Mesenchymal stem cell (in vitro differentiated cells and primary cell): ENCODE measurements around the gene RIF1. TPM values are rescaled to one million over a fixed set of nuclear protein-coding genes. Genes with fewer than 3 reads are reported as not detected.

ENCODE experiments used
- DNase-seq: peaks from one replicate; pipeline ENCODE4 v3.0.0-alpha.2; 2013
- H2AFZ ChIP-seq: one replicate; pipeline ENCODE4 v1.6.1; 2013; ENCODE audit warnings: low read depth, mild to moderate bottlenecking, control low read depth, inconsistent platforms, low read length, moderate library complexity
- H2AK5ac ChIP-seq: 2 replicates; pipeline ENCODE4 v1.6.1; 2013; ENCODE audit warnings: low read length, moderate library complexity, mild to moderate bottlenecking, inconsistent platforms; ENCODE audit not compliant: severe bottlenecking
- H2BK120ac ChIP-seq: one replicate; pipeline ENCODE4 v1.6.1; 2013; ENCODE audit warnings: low read depth, mild to moderate bottlenecking, inconsistent platforms, low read length, moderate library complexity
- H2BK12ac ChIP-seq, 2 experiments: one replicate each; pipeline ENCODE4 v1.6.1; 2013; ENCODE audit warnings: inconsistent platforms in 2 of 2, low read length in 2 of 2, mild to moderate bottlenecking in 2 of 2, moderate library complexity in 2 of 2, control low read depth in 1 of 2
- H2BK15ac ChIP-seq: one replicate; pipeline ENCODE4 v1.6.1; 2013; ENCODE audit warnings: mild to moderate bottlenecking, low read depth, inconsistent platforms; ENCODE audit not compliant: poor library complexity, severe bottlenecking
- H2BK5ac ChIP-seq: 2 replicates; pipeline ENCODE4 v1.6.1; 2013; ENCODE audit warnings: low read depth, mild to moderate bottlenecking, low read length, control low read depth, inconsistent platforms; ENCODE audit not compliant: poor library complexity, severe bottlenecking
- H3K14ac ChIP-seq, 2 experiments: one replicate each; pipeline ENCODE4 v1.6.1; 2013; ENCODE audit warnings: inconsistent platforms in 2 of 2, low read length in 2 of 2, control low read depth in 1 of 2, mild to moderate bottlenecking in 1 of 2, moderate library complexity in 1 of 2
- H3K18ac ChIP-seq, 2 experiments: one replicate each; pipeline ENCODE4 v1.6.1; 2013; ENCODE audit warnings: inconsistent platforms in 2 of 2, low read length in 2 of 2, control low read depth in 1 of 2, low read depth in 1 of 2, mild to moderate bottlenecking in 1 of 2
- H3K23ac ChIP-seq, 2 experiments: one replicate each; pipeline ENCODE4 v1.6.1; 2013; ENCODE audit warnings: inconsistent platforms in 2 of 2, low read length in 2 of 2, mild to moderate bottlenecking in 2 of 2, moderate library complexity in 2 of 2, control low read depth in 1 of 2
- H3K27ac ChIP-seq: 2 replicates; pipeline ENCODE4 v1.5.1; 2013; ENCODE audit warnings: mild to moderate bottlenecking, moderate library complexity, low read length, control low read depth, inconsistent platforms; ENCODE audit not compliant: poor library complexity, severe bottlenecking
- H3K27me3 ChIP-seq, 2 experiments: 2 replicates each; pipeline versions ENCODE4 v1.6.1 to v1.7.0; 2013; ENCODE audit warnings: low read length in 2 of 2, mild to moderate bottlenecking in 2 of 2, moderate library complexity in 2 of 2, control low read depth in 1 of 2, inconsistent platforms in 1 of 2; ENCODE audit not compliant: control insufficient read depth in 1 of 2, insufficient read depth in 1 of 2
- H3K36me3 ChIP-seq, 2 experiments: 2 replicates each; pipeline versions ENCODE4 v1.6.1 to v1.7.0; 2013; ENCODE audit warnings: low read length in 2 of 2, control low read depth in 1 of 2, inconsistent platforms in 1 of 2, low read depth in 1 of 2, mild to moderate bottlenecking in 1 of 2; ENCODE audit not compliant: insufficient read depth in 2 of 2, control insufficient read depth in 1 of 2
- H3K4ac ChIP-seq, 2 experiments: one replicate each; pipeline ENCODE4 v1.6.1; 2013; ENCODE audit warnings: inconsistent platforms in 2 of 2, low read length in 2 of 2, mild to moderate bottlenecking in 2 of 2, moderate library complexity in 2 of 2, control low read depth in 1 of 2, low read depth in 1 of 2
- H3K4me1 ChIP-seq: 2 replicates; pipeline ENCODE4 v1.6.1; 2013; ENCODE audit warnings: low read depth, low read length, control low read depth; ENCODE audit not compliant: control insufficient read depth, insufficient read depth
- H3K4me2 ChIP-seq: 2 replicates; pipeline ENCODE4 v1.6.1; 2013; ENCODE audit warnings: low read length, mild to moderate bottlenecking, inconsistent platforms; ENCODE audit not compliant: poor library complexity, severe bottlenecking
- H3K4me3 ChIP-seq, 2 experiments: 2 replicates each; pipeline versions ENCODE4 v1.5.1 to v1.7.0; 2013; ENCODE audit warnings: low read length in 2 of 2, mild to moderate bottlenecking in 2 of 2, control low read depth in 1 of 2, low read depth in 1 of 2; ENCODE audit not compliant: insufficient read depth in 1 of 2
- H3K79me1 ChIP-seq: replicated peaks from 2 replicates; pipeline ENCODE4 v1.6.1; 2013; ENCODE audit warnings: mild to moderate bottlenecking, control low read depth, low read length, inconsistent platforms; ENCODE audit not compliant: poor library complexity, severe bottlenecking
- H3K9ac ChIP-seq: 2 replicates; pipeline ENCODE4 v1.7.0; 2013; ENCODE audit warnings: mild to moderate bottlenecking, low read length, moderate library complexity
- H3K9me3 ChIP-seq: 2 replicates; pipeline ENCODE4 v1.7.0; 2013; ENCODE audit warnings: mild to moderate bottlenecking, low read length; ENCODE audit not compliant: control insufficient read depth
- H4K8ac ChIP-seq: one replicate; pipeline ENCODE4 v1.6.1; 2013; ENCODE audit warnings: inconsistent platforms, mild to moderate bottlenecking, low read length, moderate library complexity
- H4K91ac ChIP-seq: one replicate; pipeline ENCODE4 v1.6.1; 2013; ENCODE audit warnings: mild to moderate bottlenecking, low read length, inconsistent platforms
- WGBS: methylation state at CpG from one replicate; pipeline ENCODE4 v1.1.7; 2013; ENCODE audit warnings: mixed read lengths; 5-methylcytosine and 5-hydroxymethylcytosine counted together
- polyA plus RNA-seq, 2 experiments: library from polyadenylated mRNA; stranded (reverse); fragments of 200-250 nt; gene quantifications; one replicate each; pipeline ENCODE4 v1.2.3, GENCODE V29; 2013

The RIF1 gene, protein sequence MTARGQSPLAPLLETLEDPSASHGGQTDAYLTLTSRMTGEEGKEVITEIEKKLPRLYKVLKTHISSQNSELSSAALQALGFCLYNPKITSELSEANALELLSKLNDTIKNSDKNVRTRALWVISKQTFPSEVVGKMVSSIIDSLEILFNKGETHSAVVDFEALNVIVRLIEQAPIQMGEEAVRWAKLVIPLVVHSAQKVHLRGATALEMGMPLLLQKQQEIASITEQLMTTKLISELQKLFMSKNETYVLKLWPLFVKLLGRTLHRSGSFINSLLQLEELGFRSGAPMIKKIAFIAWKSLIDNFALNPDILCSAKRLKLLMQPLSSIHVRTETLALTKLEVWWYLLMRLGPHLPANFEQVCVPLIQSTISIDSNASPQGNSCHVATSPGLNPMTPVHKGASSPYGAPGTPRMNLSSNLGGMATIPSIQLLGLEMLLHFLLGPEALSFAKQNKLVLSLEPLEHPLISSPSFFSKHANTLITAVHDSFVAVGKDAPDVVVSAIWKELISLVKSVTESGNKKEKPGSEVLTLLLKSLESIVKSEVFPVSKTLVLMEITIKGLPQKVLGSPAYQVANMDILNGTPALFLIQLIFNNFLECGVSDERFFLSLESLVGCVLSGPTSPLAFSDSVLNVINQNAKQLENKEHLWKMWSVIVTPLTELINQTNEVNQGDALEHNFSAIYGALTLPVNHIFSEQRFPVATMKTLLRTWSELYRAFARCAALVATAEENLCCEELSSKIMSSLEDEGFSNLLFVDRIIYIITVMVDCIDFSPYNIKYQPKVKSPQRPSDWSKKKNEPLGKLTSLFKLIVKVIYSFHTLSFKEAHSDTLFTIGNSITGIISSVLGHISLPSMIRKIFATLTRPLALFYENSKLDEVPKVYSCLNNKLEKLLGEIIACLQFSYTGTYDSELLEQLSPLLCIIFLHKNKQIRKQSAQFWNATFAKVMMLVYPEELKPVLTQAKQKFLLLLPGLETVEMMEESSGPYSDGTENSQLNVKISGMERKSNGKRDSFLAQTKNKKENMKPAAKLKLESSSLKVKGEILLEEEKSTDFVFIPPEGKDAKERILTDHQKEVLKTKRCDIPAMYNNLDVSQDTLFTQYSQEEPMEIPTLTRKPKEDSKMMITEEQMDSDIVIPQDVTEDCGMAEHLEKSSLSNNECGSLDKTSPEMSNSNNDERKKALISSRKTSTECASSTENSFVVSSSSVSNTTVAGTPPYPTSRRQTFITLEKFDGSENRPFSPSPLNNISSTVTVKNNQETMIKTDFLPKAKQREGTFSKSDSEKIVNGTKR (N-terminal part only)
- 8.2 TPM for polyA plus RNA-seq (2013, experiment 1 of 2)
- 7.8 TPM for polyA plus RNA-seq (2013, experiment 2 of 2)

DNA sequence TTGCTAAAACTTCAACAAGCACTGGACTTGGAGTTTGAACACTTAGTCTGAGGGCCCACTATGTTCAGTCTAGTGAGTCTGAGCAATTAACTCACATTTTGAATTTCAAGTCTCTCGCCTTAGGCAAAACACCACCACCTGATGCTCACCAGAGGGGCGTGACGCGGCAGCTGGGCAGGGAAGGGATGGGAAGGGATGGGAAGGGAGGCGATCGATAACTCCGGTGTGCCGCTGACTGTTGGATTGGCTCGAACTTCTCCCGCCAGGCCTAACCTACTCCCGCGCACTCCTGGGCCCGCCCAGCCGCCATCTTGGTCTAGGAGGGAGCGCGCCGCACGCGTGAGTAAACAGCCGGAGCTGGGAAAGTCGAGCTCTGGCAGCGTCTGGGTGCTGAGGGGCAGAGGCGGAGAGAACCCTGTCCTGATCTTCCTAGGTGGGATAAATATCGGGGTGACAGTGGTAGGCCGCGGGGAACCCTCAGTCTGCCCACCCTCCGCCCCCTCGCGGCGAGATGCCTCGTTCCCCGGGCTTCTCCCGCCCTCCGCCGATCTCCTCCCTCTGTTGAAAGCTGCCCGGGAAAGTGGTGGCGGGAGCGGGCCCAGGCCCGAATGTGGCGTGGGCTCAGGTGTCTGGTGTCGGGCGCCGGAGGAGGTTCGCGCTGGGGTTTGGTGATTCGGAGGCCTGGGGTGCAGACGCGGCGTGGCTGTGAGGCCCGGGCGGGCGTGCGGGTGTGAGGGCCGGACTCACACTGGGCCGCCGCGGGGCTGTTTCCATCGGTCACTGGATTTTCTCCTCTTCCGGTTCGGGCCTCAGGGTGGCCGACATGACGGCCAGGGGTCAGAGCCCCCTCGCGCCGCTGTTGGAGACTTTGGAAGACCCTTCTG, at the start of gene RIF1:
Gene RIF1, plus strand, starts transcription at position 302 of the 884 bp plus-strand sequence. Its CDS starts 522 bp downstream, at position 824.
- Histone ChIP-seq H2BK12ac (peak within 1 kb of the TSS in 1 of 2 experiments; percentile 26), H3K79me1 (peaks cover 3% of the 10 kb centered on the region), H2AFZ (peak within 1 kb of the TSS; percentile 64), H3K27me3 (no peaks in the 10 kb centered on the region), H3K9me3 (no peaks in the 10 kb centered on the region), H3K27ac (peak within 1 kb of the TSS; percentile 91), H3K9ac (peak within 1 kb of the TSS; percentile 98), H4K91ac (peak within 1 kb of the TSS; percentile 34), H3K4me1 (peaks cover 5% of the 10 kb centered on the region), H3K4me3 (peak within 1 kb of the TSS; percentile 94 to 99), H2BK15ac (peak within 1 kb of the TSS; percentile 41), H3K36me3 (peaks cover 9 to 25% of the 10 kb centered on the region in 2 experiments), H3K4ac (peak within 1 kb of the TSS; percentile 66 to 91), H2BK5ac (peak within 1 kb of the TSS; percentile 74), H3K23ac (peak within 1 kb of the TSS in 1 of 2 experiments; percentile 56), H4K8ac (peak within 1 kb of the TSS; percentile 89), H3K4me2 (peak within 1 kb of the TSS; percentile 95), H3K14ac (peak within 1 kb of the TSS; percentile 39 to 89), H3K18ac (peak within 1 kb of the TSS; percentile 56 to 90), H2BK120ac (no peak within 1 kb of the TSS), H2AK5ac (no peak within 1 kb of the TSS)
- under 1% methylated on average over 48 of the region's 65 CpGs for WGBS
- peak; percentile 94 for DNase-seq

DNA sequence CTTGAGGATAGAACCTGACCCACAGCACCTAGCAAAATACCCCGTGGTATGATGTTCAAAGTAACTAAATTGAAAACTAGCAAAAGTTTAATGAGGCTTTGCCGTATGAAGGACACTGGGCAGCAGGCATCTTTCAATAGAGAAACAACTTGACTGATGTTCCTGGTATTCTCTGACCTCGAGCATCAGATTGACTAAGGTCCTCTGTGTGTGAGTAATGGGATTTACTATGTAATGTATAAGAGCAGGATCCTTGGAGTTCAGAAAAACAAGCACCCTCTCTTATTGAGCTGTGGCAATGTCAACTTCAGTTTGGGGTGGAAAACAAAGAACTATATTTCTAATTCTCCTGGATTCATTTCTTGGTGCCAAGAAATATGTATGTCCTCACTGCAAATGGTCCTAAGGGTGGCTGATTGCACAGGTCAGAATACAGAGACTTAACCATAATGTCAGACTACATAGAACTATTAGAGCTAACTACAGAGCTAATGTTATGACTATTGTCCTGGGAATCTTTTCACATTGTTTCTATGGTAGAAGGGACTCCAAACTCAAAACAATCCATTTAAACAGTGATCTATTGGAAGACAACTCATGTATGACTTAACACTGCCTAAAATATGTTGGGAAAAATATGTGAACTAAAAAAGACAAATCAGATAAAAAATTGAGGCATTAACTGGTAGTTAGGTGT, 47.9 kb upstream of the RIF1 start:
- Histone ChIP-seq H3K27ac (peak overlapping the region; percentile 64), H3K18ac (no peak overlapping the region), H4K8ac (no peak overlapping the region), H3K23ac (no peak overlapping the region), H2BK15ac (no peak overlapping the region), H3K9me3 (no peaks in the 10 kb centered on the region), H2BK120ac (no peak overlapping the region), H3K4me2 (no peak overlapping the region), H3K27me3 (no peaks in the 10 kb centered on the region), H3K79me1 (no peaks in the 10 kb centered on the region), H2BK5ac (no peak overlapping the region), H3K9ac (peak overlapping the region; percentile 27), H3K4me1 (peaks cover 1% of the 10 kb centered on the region), H4K91ac (no peak overlapping the region), H3K4ac (no peak overlapping the region), H3K14ac (no peak overlapping the region), H2AK5ac (no peak overlapping the region), H2AFZ (no peak overlapping the region), H3K36me3 (peaks cover 0 to 21% of the 10 kb centered on the region in 2 experiments), H3K4me3 (no peak overlapping the region), H2BK12ac (no peak overlapping the region)
- no peak for DNase-seq
- WGBS: 85% methylated on average over 3 of the region's 3 CpGs

DNA sequence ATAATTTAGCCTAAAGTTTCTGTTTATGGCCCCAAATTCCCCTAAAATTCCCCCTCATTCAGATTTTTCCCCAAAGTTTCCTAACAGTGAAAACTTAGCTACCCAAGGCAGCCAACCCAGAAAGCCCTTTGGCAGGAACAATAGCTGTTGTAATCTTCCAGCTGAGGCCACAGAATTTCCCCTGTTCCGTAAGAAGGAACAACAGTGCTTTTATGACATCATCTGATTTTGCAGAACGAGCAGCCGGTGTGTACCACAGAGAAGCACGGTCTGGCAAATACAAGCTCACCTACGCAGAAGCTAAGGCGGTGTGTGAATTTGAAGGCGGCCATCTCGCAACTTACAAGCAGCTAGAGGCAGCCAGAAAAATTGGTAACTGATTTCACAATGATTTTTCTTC, 46.0 kb upstream of the RIF1 start:
- Histone ChIP-seq H3K36me3 (peaks cover 0 to 40% of the 10 kb centered on the region in 2 experiments), H2BK15ac (no peak overlapping the region), H2BK120ac (no peak overlapping the region), H2AFZ (no peak overlapping the region), H2BK5ac (no peak overlapping the region), H3K27me3 (no peaks in the 10 kb centered on the region), H3K27ac (no peak overlapping the region), H4K91ac (no peak overlapping the region), H2AK5ac (no peak overlapping the region), H3K9me3 (no peaks in the 10 kb centered on the region), H3K4me2 (no peak overlapping the region), H3K18ac (no peak overlapping the region), H3K79me1 (no peaks in the 10 kb centered on the region), H2BK12ac (no peak overlapping the region), H3K4me1 (peaks cover 1% of the 10 kb centered on the region), H3K23ac (no peak overlapping the region), H4K8ac (no peak overlapping the region), H3K9ac (peak overlapping the region; percentile 65), H3K4ac (no peak overlapping the region), H3K14ac (no peak overlapping the region), H3K4me3 (peak overlapping the region in 1 of 2 experiments; percentile 52)
- no peak for DNase-seq
- WGBS: 94% methylated on average over 8 of the region's 8 CpGs
